Gastroesophageal sphincter (tissue), 4 donors: ENCODE data around the gene NECTIN3. TPM values are rescaled to one million over a fixed set of nuclear protein-coding genes. Genes with fewer than 3 reads are reported as not detected.

Source experiments
- ATAC-seq: fragments of 150-250 bp; one replicate; pipeline ENCODE4 v1.9.1; 2016; ENCODE audit warnings: mild to moderate bottlenecking, moderate library complexity
- H3K27ac ChIP-seq, 4 donors: fragments of 200-600 bp; sonication (generic) in 3 of 4; 1 replicate in 3 of 4; 2 replicates in 1 of 4; pipeline ENCODE4 v1.5.1; 2016 to 2019
- H3K27me3 ChIP-seq: fragments of 200-600 bp; sonication (generic); one replicate; pipeline ENCODE4 v1.5.1; 2019
- H3K36me3 ChIP-seq, 2 donors: fragments of 200-600 bp; sonication (generic); one replicate each; pipeline ENCODE4 v1.5.1; 2019; ENCODE audit warnings: control low read depth in 1 of 2
- H3K4me1 ChIP-seq, 3 donors: fragments of 200-600 bp; sonication (generic); 1 replicate in 2 of 3; 2 replicates in 1 of 3; pipeline ENCODE4 v1.5.1; 2016 to 2019; ENCODE audit warnings: control low read depth in 2 of 3
- H3K4me3 ChIP-seq, 2 donors: fragments of 200-600 bp; sonication (generic); one replicate each; pipeline ENCODE4 v1.5.1; 2019; ENCODE audit warnings: mild to moderate bottlenecking in 1 of 2, moderate library complexity in 1 of 2
- H3K9me3 ChIP-seq, 3 donors: fragments of 200-600 bp; sonication (generic); one replicate each; pipeline ENCODE4 v1.5.1; 2017 to 2019; ENCODE audit warnings: control low read depth in 2 of 3
- CTCF ChIP-seq, 4 experiments: fragments of 200-600 bp in 2 of 4; fragments of 450-650 bp in 2 of 4; sonication (generic) in 1 of 4; IDR thresholded peaks; one replicate each; pipeline ENCODE4 v1.5.1; 2017 to 2019; ENCODE audit warnings: antibody characterized with exemption in 4 of 4, mild to moderate bottlenecking in 2 of 4, moderate library complexity in 2 of 4
- EP300 ChIP-seq: sonication (generic); formaldehyde crosslinking; IDR thresholded peaks from one replicate; pipeline ENCODE4 v1.6.1; 2017; ENCODE audit warnings: antibody characterized with exemption, mild to moderate bottlenecking
- POLR2A ChIP-seq, 2 donors: fragments of 450-650 bp; IDR thresholded peaks; one replicate each; pipeline ENCODE4 v1.6.1; 2017; ENCODE audit warnings: antibody characterized with exemption in 2 of 2, mild to moderate bottlenecking in 2 of 2, moderate library complexity in 1 of 2
- POLR2AphosphoS5 ChIP-seq: sonication (generic); formaldehyde crosslinking; IDR thresholded peaks from one replicate; pipeline ENCODE4 v1.6.1; 2017; ENCODE audit warnings: antibody characterized with exemption
- WGBS, 2 donors: methylation state at CpG; one replicate each; pipeline ENCODE4 v1.1.5; 2018; ENCODE audit warnings: low coverage in 1 of 2; 5-methylcytosine and 5-hydroxymethylcytosine counted together
- total RNA-seq, 4 donors: library from RNA; depleted of rRNA; stranded (reverse); fragments of >200 nt; gene quantifications; one replicate each; pipeline ENCODE4 v1.1.0, GENCODE V29; 2016

NECTIN3 gene
- total RNA-seq, 4 donors from 2014 or later = 22.3 to 45.1 (median 31.1) TPM

GRCh38 chr3:111128884-111129283 is 57.3 kb downstream of the NECTIN3 start:
- Histone ChIP-seq H3K27me3 (no peaks in the 10 kb centered on the region), H3K4me3 (no peak overlapping the region), H3K4me1 (no peaks in the 10 kb centered on the region), H3K9me3 (no peaks in the 10 kb centered on the region), H3K27ac (no peak overlapping the region), H3K36me3 (peaks cover 0 to 26% of the 10 kb centered on the region in 2 donors)
- TF ChIP-seq EP300 (no peak), CTCF (IDR thresholded peaks at IDR 0.05) (no peak), POLR2AphosphoS5 (no peak), POLR2A (IDR thresholded peaks at IDR 0.05) (no peak)
- ATAC-seq = no peak

GRCh38 chr3:111130827-111131226 is 59.2 kb downstream of the NECTIN3 start:
- no peak for ATAC-seq
- 88 to 100% methylated on average over 1 of the region's 1 CpG for WGBS, 2 donors
- H3K27me3 ChIP-seq = no peaks in the 10 kb centered on the region
- H3K4me3 ChIP-seq = no peak overlapping the region
- H3K9me3 ChIP-seq = no peaks in the 10 kb centered on the region
- H3K27ac ChIP-seq = no peak overlapping the region
- TF ChIP-seq POLR2A (IDR thresholded peaks at IDR 0.05) (no peak), POLR2AphosphoS5 (no peak), EP300 (no peak), CTCF (IDR thresholded peaks at IDR 0.05) (no peak)
- peaks cover 0 to 28% of the 10 kb centered on the region in 2 donors for H3K36me3 ChIP-seq
- no peaks in the 10 kb centered on the region for H3K4me1 ChIP-seq

- TF ChIP-seq CTCF (IDR thresholded peaks at IDR 0.05) (no peak), POLR2AphosphoS5 (no peak), POLR2A (IDR thresholded peaks at IDR 0.05) (no peak), EP300 (no peak)
- H3K4me3 ChIP-seq = no peak overlapping the region
- H3K4me1 ChIP-seq = peaks cover 0 to 6% (median 0%) of the 10 kb centered on the region in 3 donors
- peaks cover 0 to 14% of the 10 kb centered on the region in 2 donors for H3K36me3 ChIP-seq
- H3K9me3 ChIP-seq = no peaks in the 10 kb centered on the region
- no peak overlapping the region for H3K27ac ChIP-seq
- no peak for ATAC-seq
- no peaks in the 10 kb centered on the region for H3K27me3 ChIP-seq
Observed at GRCh38 chr3:111134302-111134701, 62.7 kb downstream of the NECTIN3 start.

- no peak overlapping the region for H3K27ac ChIP-seq
- peaks cover 0 to 22% of the 10 kb centered on the region in 2 donors for H3K36me3 ChIP-seq
- no peak overlapping the region for H3K4me3 ChIP-seq
- H3K4me1 ChIP-seq = no peaks in the 10 kb centered on the region
- H3K27me3 ChIP-seq = no peaks in the 10 kb centered on the region
- no peaks in the 10 kb centered on the region for H3K9me3 ChIP-seq
- TF ChIP-seq CTCF (IDR thresholded peaks at IDR 0.05) = no peak
- no peak for TF ChIP-seq POLR2AphosphoS5
- no peak for TF ChIP-seq EP300
- no peak for TF ChIP-seq POLR2A (IDR thresholded peaks at IDR 0.05)
- no peak for ATAC-seq
Observed at GRCh38 chr3:111151438-111151837, 79.8 kb downstream of the NECTIN3 start.

- ATAC-seq = no peak
- peaks cover 0 to 22% of the 10 kb centered on the region in 2 donors for H3K36me3 ChIP-seq
- no peaks in the 10 kb centered on the region for H3K9me3 ChIP-seq
- no peaks in the 10 kb centered on the region for H3K4me1 ChIP-seq
- no peak overlapping the region for H3K27ac ChIP-seq
- TF ChIP-seq POLR2A (IDR thresholded peaks at IDR 0.05) (no peak), CTCF (IDR thresholded peaks at IDR 0.05) (no peak), POLR2AphosphoS5 (no peak), EP300 (no peak)
- WGBS, 2 donors = 14 to 23% methylated on average over 1 of the region's 1 CpG
- no peak overlapping the region for H3K4me3 ChIP-seq
- no peaks in the 10 kb centered on the region for H3K27me3 ChIP-seq
Observed at GRCh38 chr3:111152496-111152895, 80.9 kb downstream of the NECTIN3 start.
